Brain microvascular endothelial cell (primary cell): ENCODE results near the gene GALNS.
A peak's percentile ranks its signal among the peaks of the same experiment; 100 is the strongest.
"Not testable (repeated sequence)": the region's sequence is repeated elsewhere in the genome, so short reads cannot be mapped to it uniquely, and the experiment has no call there.

Experiments used
- DNase-seq: peaks from one replicate; pipeline ENCODE4 v3.0.0-alpha.2; 2020
- H3K27ac ChIP-seq: fragments of 250-450 bp; sonication (Bioruptor Pico); 2 replicates; pipeline ENCODE4 v1.5.1; 2020; ENCODE audit warnings: mild to moderate bottlenecking, moderate library complexity
- H3K27me3 ChIP-seq: fragments of 250-450 bp; sonication (Bioruptor Pico); replicated peaks from 2 replicates; pipeline ENCODE4 v1.5.1; 2020; ENCODE audit warnings: mild to moderate bottlenecking
- H3K36me3 ChIP-seq: fragments of 250-450 bp; sonication (Bioruptor Pico); replicated peaks from 2 replicates; pipeline ENCODE4 v1.5.1; 2020; ENCODE audit warnings: mild to moderate bottlenecking
- H3K4me3 ChIP-seq: 2 replicates; pipeline ENCODE4 v1.5.1; 2011; ENCODE audit warnings: low read depth, mild to moderate bottlenecking, control low read depth, low read length, moderate library complexity
- CTCF ChIP-seq: IDR thresholded peaks from 2 replicates; pipeline ENCODE4 v1.5.1; 2011; ENCODE audit warnings: low read depth, mild to moderate bottlenecking, moderate library complexity, low read length, control low read depth, inconsistent platforms; ENCODE audit errors: missing control alignments
- in situ Hi-C: cut with HindIII; loops from 2 replicates; pipeline ENCODE4 v1.10.0; 2017; ENCODE audit warnings: low sequenced_read_pairs, low pct_ligation_motif_present

Gene GALNS

GRCh38 chr16:88825146-88825545 lies 31.6 kb downstream of the GALNS start:
- in situ Hi-C loops: no loop called here
- TF ChIP-seq CTCF: no peak
- DNase-seq: no peak
- H3K27me3 ChIP-seq: no peaks in the 10 kb centered on the region
- H3K4me3 ChIP-seq: no peak overlapping the region
- H3K27ac ChIP-seq: no peak overlapping the region
- H3K36me3 ChIP-seq: no peaks in the 10 kb centered on the region

GRCh38 chr16:88824256-88825077 lies 32.3 kb downstream of the GALNS start:
- no peak for TF ChIP-seq CTCF
- DNase-seq: no peak
- H3K27ac ChIP-seq: no peak overlapping the region
- no peaks in the 10 kb centered on the region for H3K36me3 ChIP-seq
- in situ Hi-C loops: no loop called here
- H3K27me3 ChIP-seq: no peaks in the 10 kb centered on the region
- H3K4me3 ChIP-seq: no peak overlapping the region

- H3K4me3 ChIP-seq, H3K36me3 ChIP-seq, H3K27me3 ChIP-seq, in situ Hi-C loops, DNase-seq, H3K27ac ChIP-seq: not testable (repeated sequence)
Measured at GRCh38 chr16:88823646-88824045, 33.1 kb downstream of the GALNS start.

GRCh38 chr16:88822281-88823040 lies 34.3 kb downstream of the GALNS start:
- Histone ChIP-seq H3K4me3 (no peak overlapping the region), H3K36me3 (no peaks in the 10 kb centered on the region), H3K27me3 (no peaks in the 10 kb centered on the region), H3K27ac (no peak overlapping the region)
- in situ Hi-C loops: no loop called here
- no peak for TF ChIP-seq CTCF
- DNase-seq: no peak

GRCh38 chr16:88821168-88821850 lies 35.4 kb downstream of the GALNS start:
- Histone ChIP-seq H3K36me3 (no peaks in the 10 kb centered on the region), H3K27me3 (no peaks in the 10 kb centered on the region), H3K4me3 (no peak overlapping the region), H3K27ac (no peak overlapping the region)
- peak; percentile 8 for TF ChIP-seq CTCF
- no peak for DNase-seq
- in situ Hi-C loops: no loop called here

GRCh38 chr16:88820385-88821025 lies 36.2 kb downstream of the GALNS start:
- no peak for TF ChIP-seq CTCF
- Histone ChIP-seq H3K4me3 (no peak overlapping the region), H3K27me3 (no peaks in the 10 kb centered on the region), H3K36me3 (no peaks in the 10 kb centered on the region), H3K27ac (no peak overlapping the region)
- in situ Hi-C loops: no loop called here
- DNase-seq: no peak
